HAP-1 (cell line): ENCODE measurements around the gene RADX.
"Not testable (repeated sequence)": the region's sequence is repeated elsewhere in the genome, so short reads cannot be mapped to it uniquely, and the experiment has no call there.

Source experiments
- DNase-seq, 2 experiments: peaks; one replicate each; pipeline ENCODE4 v3.0.0-alpha.2; 2016 to 2020; ENCODE audit warnings: low spot score in 2 of 2
- H3K27me3 ChIP-seq: fragments of 250-450 bp; sonication (Bioruptor Pico); 2 replicates; pipeline ENCODE4 v1.5.1; 2020; ENCODE audit warnings: low read depth, mild to moderate bottlenecking, moderate library complexity
- H3K36me3 ChIP-seq: fragments of 250-450 bp; sonication (Bioruptor Pico); replicated peaks from 2 replicates; pipeline ENCODE4 v1.5.1; 2020; ENCODE audit warnings: mild to moderate bottlenecking
- H3K4me1 ChIP-seq: fragments of 250-450 bp; sonication (Bioruptor Pico); 2 replicates; pipeline ENCODE4 v1.5.1; 2020; ENCODE audit warnings: mild to moderate bottlenecking
- H3K4me3 ChIP-seq: fragments of 250-450 bp; sonication (Bioruptor Pico); 2 replicates; pipeline ENCODE4 v1.5.1; 2020; ENCODE audit warnings: mild to moderate bottlenecking, moderate library complexity
- H3K9me3 ChIP-seq: fragments of 250-450 bp; sonication (Bioruptor Pico); 2 replicates; pipeline ENCODE4 v1.5.1; 2020; ENCODE audit warnings: mild to moderate bottlenecking, moderate library complexity
- in situ Hi-C: fragments of 300-500 bp; cut with MboI; formaldehyde crosslinking; loops from 3 replicates; pipeline ENCODE4 v1.14.3; 2020; ENCODE audit warnings: low sequenced_read_pairs, inconsistent platforms, mixed read lengths

The RADX gene

GRCh38 chrX:106626789-106627188 is 15.0 kb downstream of the RADX start:
- in situ Hi-C loops = no loop called here
- H3K9me3 ChIP-seq = no peaks in the 10 kb centered on the region
- DNase-seq = no peak
- H3K36me3 ChIP-seq = no peaks in the 10 kb centered on the region
- H3K4me3 ChIP-seq = no peak overlapping the region
- no peaks in the 10 kb centered on the region for H3K4me1 ChIP-seq
- H3K27me3 ChIP-seq = no peaks in the 10 kb centered on the region

- peaks cover 9% of the 10 kb centered on the region for H3K4me1 ChIP-seq
- H3K27me3 ChIP-seq = no peaks in the 10 kb centered on the region
- H3K36me3 ChIP-seq = no peaks in the 10 kb centered on the region; the same call in 1 of the 2 replicates
- no peak overlapping the region for H3K4me3 ChIP-seq
- in situ Hi-C loops = no loop called here
- no peaks in the 10 kb centered on the region for H3K9me3 ChIP-seq
- DNase-seq = no peak
Measured at GRCh38 chrX:106631615-106632014, 19.8 kb downstream of the RADX start.

- H3K36me3 ChIP-seq = no peaks in the 10 kb centered on the region
- in situ Hi-C loops = no loop called here
- H3K27me3 ChIP-seq = no peaks in the 10 kb centered on the region
- no peaks in the 10 kb centered on the region for H3K4me1 ChIP-seq
- no peaks in the 10 kb centered on the region for H3K9me3 ChIP-seq
- no peak for DNase-seq
- no peak overlapping the region for H3K4me3 ChIP-seq
Measured at GRCh38 chrX:106649523-106650428, 38.0 kb downstream of the RADX start.

GRCh38 chrX:106653625-106654024 is 41.8 kb downstream of the RADX start:
- H3K9me3 ChIP-seq, H3K36me3 ChIP-seq, H3K4me1 ChIP-seq, H3K4me3 ChIP-seq, in situ Hi-C loops, H3K27me3 ChIP-seq, DNase-seq: not testable (repeated sequence)

- no peak for DNase-seq
Measured at GRCh38 chrX:106670631-106671030, 58.9 kb downstream of the RADX start.

GRCh38 chrX:106672527-106672926 is 60.7 kb downstream of the RADX start:
- Histone ChIP-seq H3K4me1 (no peaks in the 10 kb centered on the region), H3K9me3 (no peaks in the 10 kb centered on the region), H3K36me3 (no peaks in the 10 kb centered on the region), H3K27me3 (no peaks in the 10 kb centered on the region), H3K4me3 (no peak overlapping the region)
- in situ Hi-C loops = no loop called here
- DNase-seq = no peak

More at GRCh38 chrX:106670631-106671030, 58.9 kb downstream of the RADX start:
- Histone ChIP-seq H3K4me3 (no peak overlapping the region), H3K27me3 (no peaks in the 10 kb centered on the region), H3K9me3 (no peaks in the 10 kb centered on the region), H3K4me1 (no peaks in the 10 kb centered on the region), H3K36me3 (no peaks in the 10 kb centered on the region)
- in situ Hi-C loops = no loop called here

- no peak for DNase-seq
- Histone ChIP-seq H3K36me3 (no peaks in the 10 kb centered on the region), H3K4me3 (no peak overlapping the region), H3K4me1 (peaks cover 10% of the 10 kb centered on the region), H3K9me3 (no peaks in the 10 kb centered on the region), H3K27me3 (no peaks in the 10 kb centered on the region; the same call in 1 of the 2 replicates)
- in situ Hi-C loops = no loop called here
Measured at GRCh38 chrX:106680716-106681115, 68.9 kb downstream of the RADX start.

- peaks cover 2% of the 10 kb centered on the region; the same call in 1 of the 2 replicates for H3K4me1 ChIP-seq
- H3K36me3 ChIP-seq = no peaks in the 10 kb centered on the region
- DNase-seq = no peak
- no peak overlapping the region for H3K4me3 ChIP-seq
- in situ Hi-C loops = no loop called here
- H3K9me3 ChIP-seq = no peaks in the 10 kb centered on the region
- H3K27me3 ChIP-seq = no peaks in the 10 kb centered on the region; the same call in 1 of the 2 replicates
Measured at GRCh38 chrX:106684207-106684606, 72.4 kb downstream of the RADX start.

- DNase-seq = no peak
- H3K4me3 ChIP-seq = no peak overlapping the region
- in situ Hi-C loops = no loop called here
Measured at GRCh38 chrX:106692425-106693065, 80.8 kb downstream of the RADX start.

GRCh38 chrX:106696502-106696901 is 84.7 kb downstream of the RADX start:
- no peaks in the 10 kb centered on the region for H3K9me3 ChIP-seq
- no peaks in the 10 kb centered on the region for H3K4me1 ChIP-seq
- H3K4me3 ChIP-seq = no peak overlapping the region
- in situ Hi-C loops = no loop called here
- H3K27me3 ChIP-seq = peaks cover 2% of the 10 kb centered on the region; the same call in 1 of the 2 replicates
- no peaks in the 10 kb centered on the region for H3K36me3 ChIP-seq
- DNase-seq = no peak

More at GRCh38 chrX:106692425-106693065, 80.8 kb downstream of the RADX start:
- Histone ChIP-seq H3K36me3 (no peaks in the 10 kb centered on the region), H3K4me1 (no peaks in the 10 kb centered on the region), H3K9me3 (no peaks in the 10 kb centered on the region), H3K27me3 (peaks cover 2% of the 10 kb centered on the region; the same call in 1 of the 2 replicates)

- no peak for DNase-seq
- no peaks in the 10 kb centered on the region for H3K36me3 ChIP-seq
- in situ Hi-C loops = no loop called here
Measured at GRCh38 chrX:106698693-106699092, 86.9 kb downstream of the RADX start.

GRCh38 chrX:106702636-106703035 is 90.9 kb downstream of the RADX start:
- in situ Hi-C loops = no loop called here
- Histone ChIP-seq H3K4me3 (no peak overlapping the region), H3K27me3 (no peaks in the 10 kb centered on the region), H3K9me3 (no peaks in the 10 kb centered on the region), H3K36me3 (no peaks in the 10 kb centered on the region), H3K4me1 (no peaks in the 10 kb centered on the region)
- no peak for DNase-seq

More at GRCh38 chrX:106698693-106699092, 86.9 kb downstream of the RADX start:
- H3K9me3 ChIP-seq = no peaks in the 10 kb centered on the region
- no peaks in the 10 kb centered on the region for H3K4me1 ChIP-seq
- no peak overlapping the region for H3K4me3 ChIP-seq
- H3K27me3 ChIP-seq = no peaks in the 10 kb centered on the region; the same call in 1 of the 2 replicates

- H3K36me3 ChIP-seq = no peaks in the 10 kb centered on the region
- H3K4me1 ChIP-seq = no peaks in the 10 kb centered on the region
- no peak overlapping the region for H3K4me3 ChIP-seq
- no peak for DNase-seq
- in situ Hi-C loops = no loop called here
- no peaks in the 10 kb centered on the region for H3K27me3 ChIP-seq
- H3K9me3 ChIP-seq = no peaks in the 10 kb centered on the region
Measured at GRCh38 chrX:106706466-106706865, 94.7 kb downstream of the RADX start.
